H1 (cell line): ENCODE results near the gene ANKS1A. TPM values are rescaled to one million over a fixed set of nuclear protein-coding genes. Genes with fewer than 3 reads are reported as not detected.

ENCODE experiments used
- CTCF ChIA-PET: fragments of 300-600 bp; sonication (Branson Sonifier 250); formaldehyde crosslinking; loops from one replicate; lab custom pipeline; 2021; ENCODE audit not compliant: partially characterized antibody; lab: Charles Lee
- POLR2A ChIA-PET: fragments of 300-600 bp; sonication (Branson Sonifier 250); formaldehyde crosslinking; loops from one replicate; lab custom pipeline; 2021; ENCODE audit warnings: inconsistent platforms; ENCODE audit not compliant: partially characterized antibody; lab: Charles Lee
- DNase-seq, 2 experiments: peaks; one replicate each; pipeline versions ENCODE4 v3.0.0 to v3.0.0-alpha.2; 2010 to 2022; ENCODE audit warnings: low spot score in 2 of 2, low read depth in 1 of 2, mixed read lengths in 1 of 2
- FAIRE-seq: peaks from 2 replicates; lab custom pipeline; 2011; peaks lifted over from hg19 to GRCh38; lab: Jason Lieb, UNC
- H2AFZ ChIP-seq: 2 replicates; pipeline ENCODE4 v1.8.1; 2012; ENCODE audit warnings: low read length, inconsistent platforms
- H2AK5ac ChIP-seq: 2 replicates; pipeline ENCODE4 v1.6.1; 2013; ENCODE audit warnings: low read depth, low read length
- H2BK120ac ChIP-seq: replicated peaks from 2 replicates; pipeline ENCODE3; 2013; ENCODE audit warnings: low read depth, low read length, inconsistent platforms
- H2BK12ac ChIP-seq: 2 replicates; pipeline ENCODE4 v1.6.1; 2013; ENCODE audit warnings: low read depth, low read length
- H2BK15ac ChIP-seq: 2 replicates; pipeline ENCODE4 v1.6.1; 2013; ENCODE audit warnings: low read length
- H2BK20ac ChIP-seq: 2 replicates; pipeline ENCODE4 v1.6.1; 2013; ENCODE audit warnings: low read length
- H2BK5ac ChIP-seq: 2 replicates; pipeline ENCODE4 v1.6.1; 2013; ENCODE audit warnings: low read depth, low read length
- H3K14ac ChIP-seq: 2 replicates; pipeline ENCODE4 v1.6.1; 2013; ENCODE audit warnings: inconsistent platforms; ENCODE audit not compliant: insufficient read length
- H3K18ac ChIP-seq: 2 replicates; pipeline ENCODE4 v1.6.1; 2013; ENCODE audit warnings: low read length; ENCODE audit errors: extremely low read depth
- H3K23ac ChIP-seq: 2 replicates; pipeline ENCODE4 v1.6.1; 2013; ENCODE audit warnings: inconsistent platforms; ENCODE audit not compliant: insufficient read length
- H3K23me2 ChIP-seq: 2 replicates; pipeline ENCODE4 v1.6.1; 2013; ENCODE audit warnings: low read depth, low read length
- H3K27ac ChIP-seq: 2 replicates; pipeline ENCODE4 v1.6.1; 2011; ENCODE audit warnings: low read depth, low read length, inconsistent platforms
- H3K27me3 ChIP-seq, 4 experiments: replicated peaks in 1 of 4; 1 replicate in 1 of 4; 2 replicates in 3 of 4; pipeline versions ENCODE4 v1.6.1 to v1.8.1; 2011 to 2013; ENCODE audit warnings: low read length in 3 of 4, mild to moderate bottlenecking in 3 of 4, inconsistent platforms in 2 of 4, mixed read lengths in 2 of 4, moderate library complexity in 1 of 4; ENCODE audit not compliant: control insufficient read depth in 3 of 4, insufficient read depth in 3 of 4; ENCODE audit errors: extremely low read depth in 1 of 4
- H3K36me3 ChIP-seq, 4 experiments: 2 replicates each; pipeline versions ENCODE4 v1.6.1 to v1.8.1; 2011 to 2013; ENCODE audit warnings: mild to moderate bottlenecking in 4 of 4, low read length in 3 of 4, moderate library complexity in 2 of 4, control low read depth in 1 of 4, inconsistent platforms in 1 of 4; ENCODE audit not compliant: insufficient read depth in 4 of 4, control insufficient read depth in 2 of 4
- H3K4ac ChIP-seq: replicated peaks from 2 replicates; pipeline ENCODE3; 2013; ENCODE audit warnings: low read length, low read depth, mixed read lengths, inconsistent platforms; ENCODE audit not compliant: insufficient read length
- H3K4me1 ChIP-seq, 4 experiments: replicated peaks in 1 of 4; 1 replicate in 1 of 4; 2 replicates in 3 of 4; pipeline versions ENCODE4 v1.6.1 to v1.8.1; 2011 to 2013; ENCODE audit warnings: low read length in 3 of 4, inconsistent platforms in 2 of 4, mixed read lengths in 1 of 4; ENCODE audit not compliant: insufficient read depth in 4 of 4, control insufficient read depth in 3 of 4
- H3K4me2 ChIP-seq, 2 experiments: 2 replicates each; pipeline versions ENCODE4 v1.6.1 to v1.8.1; 2011 to 2013; ENCODE audit warnings: low read depth in 2 of 2, low read length in 2 of 2, control low read depth in 1 of 2, inconsistent platforms in 1 of 2, mild to moderate bottlenecking in 1 of 2; ENCODE audit not compliant: insufficient read depth in 1 of 2
- H3K4me3 ChIP-seq, 4 experiments: fragments of 200-600, 300-600 bp in 1 of 4; sonication (generic), shearing (Covaris generic), sonication (Bioruptor Twin) in 1 of 4; 2 replicates each; pipeline versions ENCODE4 v1.5.1 to v1.8.1; 2011 to 2016; ENCODE audit warnings: low read length in 4 of 4, low read depth in 3 of 4, control low read depth in 2 of 4, inconsistent platforms in 2 of 4, mild to moderate bottlenecking in 2 of 4, mixed read lengths in 1 of 4, moderate library complexity in 1 of 4; ENCODE audit not compliant: insufficient read depth in 2 of 4; ENCODE audit errors: extremely low read depth in 1 of 4
- H3K56ac ChIP-seq: replicated peaks from 2 replicates; pipeline ENCODE3; 2013; ENCODE audit warnings: low read depth, mild to moderate bottlenecking, mixed read lengths, low read length, inconsistent platforms; ENCODE audit not compliant: insufficient read length
- H3K79me1 ChIP-seq: 2 replicates; pipeline ENCODE4 v1.6.1; 2013; ENCODE audit warnings: low read depth, low read length, control low read depth
- H3K79me2 ChIP-seq, 2 experiments: 2 replicates each; pipeline versions ENCODE4 v1.6.1 to v1.8.1; 2012 to 2013; ENCODE audit warnings: low read length in 2 of 2, mild to moderate bottlenecking in 2 of 2, inconsistent platforms in 1 of 2; ENCODE audit not compliant: insufficient read depth in 2 of 2, control insufficient read depth in 1 of 2
- H3K9ac ChIP-seq, 4 experiments: replicated peaks in 1 of 4; 1 replicate in 1 of 4; 2 replicates in 3 of 4; pipeline versions ENCODE4 v1.6.1 to v1.8.1; 2011 to 2013; ENCODE audit warnings: low read depth in 3 of 4, low read length in 3 of 4, control low read depth in 2 of 4, mild to moderate bottlenecking in 2 of 4, moderate library complexity in 2 of 4, inconsistent platforms in 1 of 4; ENCODE audit errors: extremely low read depth in 1 of 4
- H3K9me3 ChIP-seq, 2 experiments: 2 replicates each; pipeline versions ENCODE4 v1.6.1 to v1.8.1; 2012 to 2013; ENCODE audit warnings: mild to moderate bottlenecking in 2 of 2, moderate library complexity in 2 of 2, control low read depth in 1 of 2, inconsistent platforms in 1 of 2, low read depth in 1 of 2, low read length in 1 of 2, mixed read lengths in 1 of 2; ENCODE audit not compliant: insufficient read depth in 2 of 2
- H4K20me1 ChIP-seq, 2 experiments: replicated peaks in 1 of 2; 2 replicates each; pipeline versions ENCODE3 to v1.8.1; 2011 to 2013; ENCODE audit warnings: inconsistent platforms in 2 of 2, low read length in 2 of 2, mild to moderate bottlenecking in 1 of 2; ENCODE audit not compliant: insufficient read depth in 2 of 2, control insufficient read depth in 1 of 2
- H4K5ac ChIP-seq: 2 replicates; pipeline ENCODE4 v1.6.1; 2013; ENCODE audit warnings: low read length, low read depth, mixed read lengths, inconsistent platforms; ENCODE audit not compliant: insufficient read length
- H4K8ac ChIP-seq: 2 replicates; pipeline ENCODE4 v1.8.0; 2013; ENCODE audit warnings: mild to moderate bottlenecking, moderate library complexity, low read length, inconsistent platforms; ENCODE audit not compliant: insufficient read depth; ENCODE audit errors: extremely low read depth
- H4K91ac ChIP-seq: replicated peaks from 2 replicates; pipeline ENCODE3; 2013; ENCODE audit warnings: low read length, mixed read lengths, inconsistent platforms; ENCODE audit not compliant: insufficient read length
- EP300 ChIP-seq, 2 experiments: IDR thresholded peaks; 1 replicate in 1 of 2; 2 replicates in 1 of 2; pipeline ENCODE4 v1.6.1; 2011 to 2012; ENCODE audit warnings: low read depth in 2 of 2, low read length in 2 of 2, mild to moderate bottlenecking in 2 of 2, borderline replicate concordance in 1 of 2, inconsistent platforms in 1 of 2, moderate library complexity in 1 of 2
- JUN ChIP-seq: IDR thresholded peaks from 2 replicates; pipeline ENCODE4 v1.6.1; 2011; ENCODE audit warnings: low read depth, mild to moderate bottlenecking, improper control_type of control experiment, low read length
- KDM1A ChIP-seq: fragments of 200-600, 300-600 bp; sonication (generic); IDR thresholded peaks from 2 replicates; pipeline ENCODE4 v1.7.1; 2016; ENCODE audit warnings: mild to moderate bottlenecking, low read length, borderline replicate concordance
- MAFK ChIP-seq: IDR thresholded peaks from 2 replicates; pipeline ENCODE4 v1.6.1; 2012; ENCODE audit warnings: low read depth, mild to moderate bottlenecking, improper control_type of control experiment, low read length
- NANOG ChIP-seq: IDR thresholded peaks from 2 replicates; pipeline ENCODE4 v1.6.1; 2011; ENCODE audit warnings: low read length, low read depth, mild to moderate bottlenecking, inconsistent platforms; ENCODE audit not compliant: insufficient read depth, poor library complexity, severe bottlenecking
- RBBP5 ChIP-seq: IDR thresholded peaks from 2 replicates; pipeline ENCODE4 v1.7.1; 2012; ENCODE audit warnings: low read depth, mild to moderate bottlenecking, inconsistent platforms, low read length, moderate library complexity, borderline replicate concordance
- RXRA ChIP-seq: IDR thresholded peaks from 2 replicates; pipeline ENCODE4 v1.6.1; 2011; ENCODE audit warnings: low read depth, mild to moderate bottlenecking, low read length, moderate library complexity; ENCODE audit not compliant: insufficient read depth
- SUZ12 ChIP-seq: fragments of 200-600 bp; sonication (generic); IDR thresholded peaks from 2 replicates; pipeline ENCODE4 v1.6.1; 2012; ENCODE audit warnings: mild to moderate bottlenecking, inconsistent platforms, low read length, moderate library complexity, mixed read lengths
- YY1 ChIP-seq: IDR thresholded peaks from 2 replicates; pipeline ENCODE4 v1.6.1; 2011; ENCODE audit warnings: low read depth, mild to moderate bottlenecking, low read length
- WGBS, 2 experiments: shearing (Covaris generic) in 1 of 2; methylation state at CpG; one replicate each; pipeline versions ENCODE4 v1.1.6 to v1.1.7; 2013 to 2015; ENCODE audit warnings: low lambda C conversion rate in 2 of 2, mixed read lengths in 2 of 2, inconsistent platforms in 1 of 2, low coverage in 1 of 2, missing lambda C conversion rate in 1 of 2; ENCODE audit not compliant: insufficient replicate concordance in 2 of 2, insufficient coverage in 1 of 2, insufficient read length in 1 of 2; ENCODE audit errors: extremely low coverage in 1 of 2, missing lambda C conversion rate in 1 of 2; 5-methylcytosine and 5-hydroxymethylcytosine counted together
- polyA plus RNA-seq, 7 experiments: library from polyadenylated mRNA; depleted of rRNA in 3 of 7; stranded (reverse) in 5 of 7; unstranded in 2 of 7; fragments of >200 nt in 5 of 7; fragments of 200-250 nt in 2 of 7; gene quantifications; 1 replicate in 5 of 7; 2 replicates in 1 of 7; 4 replicates in 1 of 7; pipeline versions ENCODE4 v1.2.1 to v1.2.3, GENCODE V29; 2011 to 2013; ENCODE audit warnings: missing spikeins in 2 of 7, mixed read lengths in 2 of 7
- total RNA-seq: library from RNA; stranded (reverse); fragmentation: NEBNext Ultra II Directional; extraction: Animal tissue kit (Norgen Biotek cat#: 25700); gene quantifications from 2 replicates; pipeline ENCODE4 v1.2.1, GENCODE V29; 2021

The ANKS1A gene
- total and polyA plus RNA-seq, 2 of the 8 experiments (the other 6 are each of a cell fraction or from before 2014, with no cell fraction given), result 9.8 to 30.9 TPM

DNA sequence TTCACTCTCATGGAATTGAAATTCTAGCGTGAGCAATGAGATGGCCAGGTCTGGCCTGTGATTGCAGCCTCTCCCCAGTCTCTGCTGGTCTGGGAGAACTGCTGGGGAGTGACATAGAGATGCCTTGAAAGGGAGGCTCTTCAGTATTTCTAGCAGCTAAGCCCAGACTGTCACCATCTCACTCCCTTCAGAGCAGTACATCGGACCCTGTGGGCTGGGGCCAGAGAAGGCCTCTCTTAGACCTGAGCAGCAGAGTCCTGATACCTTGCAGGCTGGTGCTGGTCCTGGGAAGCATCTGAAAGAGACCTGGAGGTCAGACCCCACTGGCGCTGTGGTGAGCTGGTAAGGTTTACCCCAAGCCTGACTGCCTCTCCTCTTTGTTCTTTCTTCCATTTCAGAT is 164.6 kb downstream of the ANKS1A start:
- Histone ChIP-seq H4K5ac (no peak overlapping the region), H3K9me3 (no peaks in the 10 kb centered on the region), H3K27me3 (no peaks in the 10 kb centered on the region), H4K20me1 (no peaks in the 10 kb centered on the region), H2AK5ac (no peak overlapping the region), H3K56ac (no peak overlapping the region), H2BK12ac (no peak overlapping the region), H3K4me3 (no peak overlapping the region), H3K79me2 (no peaks in the 10 kb centered on the region), H4K91ac (no peak overlapping the region), H2BK120ac (no peak overlapping the region), H3K79me1 (no peaks in the 10 kb centered on the region; the same call in 1 of the 2 replicates), H3K14ac (no peak overlapping the region), H2BK5ac (no peak overlapping the region; the same call in 1 of the 2 replicates), H2BK15ac (no peak overlapping the region), H3K36me3 (0 out of 8 replicates have a peak, but pooled peaks cover 0 to 2% (median 0%) of the 10 kb centered on the region in 4 experiments), H2BK20ac (no peak overlapping the region), H3K27ac (no peak overlapping the region), H4K8ac (no peak overlapping the region), H3K4ac (no peak overlapping the region), H3K4me2 (no peak overlapping the region), H3K23ac (no peak overlapping the region), H3K23me2 (no peaks in the 10 kb centered on the region), H3K18ac (no peak overlapping the region), H3K4me1 (peaks cover under 1 to 15% (median 7%) of the 10 kb centered on the region in 4 experiments), H3K9ac (no peak overlapping the region), H2AFZ (no peak overlapping the region)
- POLR2A ChIA-PET, result no interaction called here
- TF ChIP-seq RXRA (no peak), SUZ12 (no peak), NANOG (no peak), YY1 (no peak), EP300 (IDR thresholded peaks at IDR 0.05; ENCODE audit: borderline replicate concordance in 1 of 2, low read depth in 2 of 2, low read length in 2 of 2) (no peak), JUN (no peak), KDM1A (no peak), RBBP5 (no peak), MAFK (no peak)
- FAIRE-seq (no peak), DNase-seq (no peak)
- CTCF ChIA-PET, result interaction anchor here (1.0 to 3.7 kb wide), 4 partner anchors 16 to 67 kb away, joined by 3 to 15 read pairs (median 4); no protein-coding TSS in a partner anchor
- WGBS, 2 experiments, result 94% methylated on average over 3 of the region's 3 CpGs; no CpG with 5 or more reads in 1 of the 2 experiments
